OCI-LY3 (cell line): ENCODE results near the gene NEB.

Source experiments
- CTCF ChIP-seq: fragments of 200-600, 300-600 bp; sonication (generic); IDR thresholded peaks from 2 replicates; pipeline ENCODE4 v1.5.1; 2014; ENCODE audit warnings: antibody characterized with exemption, low read length, low read depth
- EZH2phosphoT487 ChIP-seq: fragments of 200-600 bp; shearing (Covaris generic); IDR thresholded peaks from 2 replicates; pipeline ENCODE4 v1.6.1; 2018; ENCODE audit warnings: antibody characterized with exemption, mixed run types, low read depth

DNA sequence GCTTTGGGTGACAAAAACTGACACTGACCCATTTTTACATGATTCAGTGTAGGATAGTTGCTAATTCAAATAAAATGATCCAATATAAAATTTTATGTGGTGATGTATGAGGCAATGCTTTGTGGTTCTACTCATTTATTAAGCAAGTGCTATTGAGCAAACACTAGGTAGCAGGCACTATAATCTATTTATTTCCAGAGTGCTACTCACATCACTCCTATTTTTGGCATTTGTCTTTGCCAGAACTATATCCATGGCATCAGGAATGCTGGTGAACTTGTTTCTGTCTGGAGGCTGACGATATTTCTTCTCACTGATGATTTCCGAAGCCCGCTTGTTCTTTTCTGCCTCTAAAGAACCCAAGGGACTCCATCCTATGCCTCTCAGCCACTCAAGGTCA, 84.3 kb downstream of the NEB start:
- TF ChIP-seq CTCF (no peak), EZH2phosphoT487 (no peak)
